HCT116 (cell line): ENCODE data around the gene EDEM3. TPM values are rescaled to one million over a fixed set of nuclear protein-coding genes. Genes with fewer than 3 reads are reported as not detected.

Source experiments
- ATAC-seq: fragments of 200-7000 bp; cut with Tn5 transposase; 2 replicates; pipeline ENCODE4 v1.9.1; 2020; ENCODE audit warnings: mild to moderate bottlenecking, moderate library complexity
- BruUV-seq: library from RNA; stranded (reverse); fragments of 400-500 nt; replicated peaks from 2 replicates; lab custom pipeline; 2021; lab: Mats Ljungman, UMichigan
- CTCF ChIA-PET: fragments of 300-600 bp; sonication (Branson Sonifier 250); formaldehyde crosslinking; loops from one replicate; lab custom pipeline; 2021; ENCODE audit warnings: antibody characterized with exemption; lab: Charles Lee
- POLR2A ChIA-PET: fragments of 300-600, 350-600 bp; sonication (Branson Sonifier 250); formaldehyde crosslinking; loops from one replicate; lab custom pipeline; 2021; ENCODE audit warnings: antibody characterized with exemption; lab: Charles Lee
- RAD21 ChIA-PET, 2 experiments: fragments of 300-600 bp; sonication (Branson Sonifier 250); formaldehyde crosslinking; loops; one replicate each; lab custom pipeline; 2023; ENCODE audit warnings: low total read pairs in 2 of 2; ENCODE audit not compliant: uncharacterized antibody in 2 of 2, unreplicated experiment in 2 of 2, low non-redundant PET in 1 of 2; lab: Charles Lee
- DNase-seq: peaks from one replicate; pipeline ENCODE4 v3.0.0-alpha.2; 2010; ENCODE audit warnings: low read depth, low spot score
- H2AFZ ChIP-seq: fragments of 200-600 bp; shearing (Covaris generic), sonication (generic); 2 replicates; pipeline ENCODE4 v1.6.1; 2017; ENCODE audit warnings: low read depth, mixed run types, mixed read lengths, antibody characterized with exemption, low read length; ENCODE audit not compliant: poor library complexity, severe bottlenecking
- H3K27ac ChIP-seq: 2 replicates; pipeline ENCODE4 v1.5.1; 2012; ENCODE audit warnings: low read depth, low read length
- H3K27me3 ChIP-seq: fragments of 200-600 bp; sonication (generic); 2 replicates; pipeline ENCODE4 v1.6.1; 2016; ENCODE audit warnings: mixed run types, low read length, mixed read lengths; ENCODE audit not compliant: insufficient read depth
- H3K36me3 ChIP-seq, 2 experiments: fragments of 200-500 bp in 1 of 2; fragments of 200-600 bp in 1 of 2; sonication (Bioruptor generic) in 1 of 2; sonication (generic) in 1 of 2; 2 replicates each; pipeline versions ENCODE4 v1.5.1 to v1.6.1; 2014 to 2016; ENCODE audit warnings: low read length in 2 of 2, inconsistent platforms in 1 of 2, mixed read lengths in 1 of 2, mixed run types in 1 of 2; ENCODE audit not compliant: insufficient read depth in 2 of 2, control insufficient read depth in 1 of 2
- H3K4me1 ChIP-seq, 2 experiments: fragments of 200-600 bp in 1 of 2; sonication (generic) in 1 of 2; 2 replicates each; pipeline versions ENCODE4 v1.5.1 to v1.6.1; 2012 to 2017; ENCODE audit warnings: low read length in 2 of 2, inconsistent platforms in 1 of 2, mild to moderate bottlenecking in 1 of 2, mixed read lengths in 1 of 2, mixed run types in 1 of 2, moderate library complexity in 1 of 2; ENCODE audit not compliant: insufficient read depth in 2 of 2, control insufficient read depth in 1 of 2
- H3K4me2 ChIP-seq: fragments of 200-600 bp; sonication (generic); 2 replicates; pipeline ENCODE4 v1.6.1; 2017; ENCODE audit warnings: mixed run types, low read length, mixed read lengths
- H3K4me3 ChIP-seq, 2 experiments: fragments of 200-600 bp in 1 of 2; sonication (generic) in 1 of 2; replicated peaks in 1 of 2; 2 replicates each; pipeline ENCODE4 v1.5.1; 2011 to 2016; ENCODE audit warnings: low read length in 2 of 2, control low read depth in 1 of 2, low read depth in 1 of 2, mild to moderate bottlenecking in 1 of 2, mixed read lengths in 1 of 2, mixed run types in 1 of 2
- H3K79me2 ChIP-seq: fragments of 200-600 bp; sonication (generic); 2 replicates; pipeline ENCODE4 v1.6.1; 2017; ENCODE audit warnings: mild to moderate bottlenecking, mixed run types, low read length, moderate library complexity, mixed read lengths; ENCODE audit not compliant: insufficient read depth
- H3K9ac ChIP-seq: fragments of 200-600 bp; sonication (generic); 2 replicates; pipeline ENCODE4 v1.6.1; 2016; ENCODE audit warnings: low read length, mixed read lengths
- H3K9me2 ChIP-seq: fragments of 200-600 bp; sonication (generic), shearing (Covaris generic); 2 replicates; pipeline ENCODE4 v1.6.1; 2017; ENCODE audit warnings: mixed run types, mild to moderate bottlenecking, moderate library complexity; ENCODE audit not compliant: insufficient read depth
- H3K9me3 ChIP-seq, 2 experiments: fragments of 200-500 bp in 1 of 2; fragments of 200-600 bp in 1 of 2; sonication (Bioruptor generic) in 1 of 2; sonication (generic) in 1 of 2; 2 replicates each; pipeline ENCODE4 v1.6.1; 2014 to 2017; ENCODE audit warnings: low read length in 2 of 2, mixed read lengths in 2 of 2, inconsistent platforms in 1 of 2, low read depth in 1 of 2, mild to moderate bottlenecking in 1 of 2, mixed run types in 1 of 2, moderate library complexity in 1 of 2; ENCODE audit not compliant: control insufficient read depth in 1 of 2, insufficient read depth in 1 of 2
- H4K20me1 ChIP-seq: fragments of 200-600 bp; sonication (generic), shearing (Covaris generic); 2 replicates; pipeline ENCODE4 v1.6.1; 2017; ENCODE audit warnings: mixed run types, mild to moderate bottlenecking, moderate library complexity; ENCODE audit not compliant: insufficient read depth
- CEBPB ChIP-seq: IDR thresholded peaks from 2 replicates; pipeline ENCODE4 v1.6.1; 2012; ENCODE audit warnings: low read depth
- CTCF ChIP-seq, 3 experiments: fragments of 200-600 bp in 1 of 3; sonication (generic) in 1 of 3; IDR thresholded peaks in 2 of 3; conservative IDR thresholded peaks in 1 of 3; 2 replicates each; pipeline ENCODE4 v1.5.1; 2012 to 2017; ENCODE audit warnings: low read depth in 2 of 3, low read length in 2 of 3, antibody characterized with exemption in 1 of 3, borderline replicate concordance in 1 of 3, control low read depth in 1 of 3, mild to moderate bottlenecking in 1 of 3, mixed read lengths in 1 of 3, mixed run types in 1 of 3, moderate library complexity in 1 of 3; ENCODE audit not compliant: insufficient read depth in 1 of 3
- EGR1 ChIP-seq: IDR thresholded peaks from 2 replicates; pipeline ENCODE4 v1.6.1; 2012; ENCODE audit warnings: low read depth
- FOSL1 ChIP-seq: IDR thresholded peaks from 2 replicates; pipeline ENCODE4 v1.6.1; 2012; ENCODE audit warnings: low read depth
- POLR2A ChIP-seq: IDR thresholded peaks from 2 replicates; pipeline ENCODE4 v1.7.0; 2011; ENCODE audit warnings: borderline replicate concordance; ENCODE audit not compliant: insufficient read depth, insufficient read length; ENCODE audit errors: extremely low read depth
- POLR2AphosphoS5 ChIP-seq: IDR thresholded peaks from 2 replicates; pipeline ENCODE4 v1.6.1; 2011; ENCODE audit warnings: mild to moderate bottlenecking, low read depth, low read length, moderate library complexity
- RAD21 ChIP-seq: IDR thresholded peaks from 2 replicates; pipeline ENCODE4 v1.6.1; 2012; ENCODE audit warnings: low read depth, mild to moderate bottlenecking
- SIN3A ChIP-seq: IDR thresholded peaks from 2 replicates; pipeline ENCODE4 v1.6.1; 2012; ENCODE audit warnings: low read depth
- SP1 ChIP-seq: IDR thresholded peaks from 2 replicates; pipeline ENCODE4 v1.6.1; 2012; ENCODE audit warnings: low read depth
- SRF ChIP-seq: IDR thresholded peaks from 2 replicates; pipeline ENCODE4 v1.6.1; 2012; ENCODE audit warnings: low read depth
- ZBTB33 ChIP-seq: IDR thresholded peaks from 2 replicates; pipeline ENCODE4 v1.6.1; 2011; ENCODE audit warnings: mild to moderate bottlenecking, low read length, moderate library complexity; ENCODE audit not compliant: insufficient replicate concordance; ENCODE audit errors: extremely low read depth
- intact Hi-C: fragments of 100-400 bp; cut with micrococcal nuclease; formaldehyde crosslinking; loops from 2 replicates; pipeline ENCODE4 v1.10.0; 2022
- total RNA-seq: library from RNA; stranded (reverse); gene quantifications from one replicate; pipeline ENCODE4 v1.2.1, GENCODE V29; 2021; ENCODE audit not compliant: unreplicated experiment
- TF ChIP-seq, protein P1 (sequence below): IDR thresholded peaks from 2 replicates; pipeline ENCODE4 v1.6.1; 2012; ENCODE audit warnings: low read depth

EDEM3 gene
- total RNA-seq, 1 experiment from 2014 or later = 14.9 TPM

DNA sequence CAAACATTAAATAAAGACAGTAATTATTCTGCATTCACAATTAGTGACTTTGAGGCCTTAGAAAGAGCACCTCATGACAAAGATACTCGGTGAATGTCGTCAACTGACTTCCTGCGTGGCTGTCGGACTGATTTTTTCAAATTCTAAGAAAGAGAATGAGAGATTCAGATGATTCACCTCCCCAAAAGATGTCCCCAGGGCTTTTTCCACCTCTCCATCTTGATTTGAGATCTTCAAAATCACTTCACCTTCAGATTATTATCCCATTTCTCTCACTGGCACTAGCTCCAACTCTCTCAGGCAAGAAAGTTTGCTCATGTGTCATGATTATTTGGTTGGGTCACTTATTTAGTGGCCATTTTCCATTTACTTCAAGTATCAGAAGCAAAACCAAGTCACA is 5.0 kb upstream of the EDEM3 start (continued):
- TF ChIP-seq CTCF (IDR thresholded peaks at IDR 0.05 in 2 of 3, conservative IDR thresholded peaks at IDR 0.05 in 1 of 3; ENCODE audit: borderline replicate concordance in 1 of 3, insufficient read depth in 1 of 3, low read depth in 2 of 3, low read length in 2 of 3) (no peak), POLR2AphosphoS5 (no peak)

- H4K20me1 ChIP-seq = no peaks in the 10 kb centered on the region
- peaks cover 0 to 7% of the 10 kb centered on the region in 2 experiments; a peak in 2 of 4 replicates for H3K4me1 ChIP-seq
- POLR2A ChIA-PET = no interaction called here
- H3K4me3 ChIP-seq = no peak overlapping the region
- no peak overlapping the region for H3K27ac ChIP-seq
- TF ChIP-seq, protein P1, sequence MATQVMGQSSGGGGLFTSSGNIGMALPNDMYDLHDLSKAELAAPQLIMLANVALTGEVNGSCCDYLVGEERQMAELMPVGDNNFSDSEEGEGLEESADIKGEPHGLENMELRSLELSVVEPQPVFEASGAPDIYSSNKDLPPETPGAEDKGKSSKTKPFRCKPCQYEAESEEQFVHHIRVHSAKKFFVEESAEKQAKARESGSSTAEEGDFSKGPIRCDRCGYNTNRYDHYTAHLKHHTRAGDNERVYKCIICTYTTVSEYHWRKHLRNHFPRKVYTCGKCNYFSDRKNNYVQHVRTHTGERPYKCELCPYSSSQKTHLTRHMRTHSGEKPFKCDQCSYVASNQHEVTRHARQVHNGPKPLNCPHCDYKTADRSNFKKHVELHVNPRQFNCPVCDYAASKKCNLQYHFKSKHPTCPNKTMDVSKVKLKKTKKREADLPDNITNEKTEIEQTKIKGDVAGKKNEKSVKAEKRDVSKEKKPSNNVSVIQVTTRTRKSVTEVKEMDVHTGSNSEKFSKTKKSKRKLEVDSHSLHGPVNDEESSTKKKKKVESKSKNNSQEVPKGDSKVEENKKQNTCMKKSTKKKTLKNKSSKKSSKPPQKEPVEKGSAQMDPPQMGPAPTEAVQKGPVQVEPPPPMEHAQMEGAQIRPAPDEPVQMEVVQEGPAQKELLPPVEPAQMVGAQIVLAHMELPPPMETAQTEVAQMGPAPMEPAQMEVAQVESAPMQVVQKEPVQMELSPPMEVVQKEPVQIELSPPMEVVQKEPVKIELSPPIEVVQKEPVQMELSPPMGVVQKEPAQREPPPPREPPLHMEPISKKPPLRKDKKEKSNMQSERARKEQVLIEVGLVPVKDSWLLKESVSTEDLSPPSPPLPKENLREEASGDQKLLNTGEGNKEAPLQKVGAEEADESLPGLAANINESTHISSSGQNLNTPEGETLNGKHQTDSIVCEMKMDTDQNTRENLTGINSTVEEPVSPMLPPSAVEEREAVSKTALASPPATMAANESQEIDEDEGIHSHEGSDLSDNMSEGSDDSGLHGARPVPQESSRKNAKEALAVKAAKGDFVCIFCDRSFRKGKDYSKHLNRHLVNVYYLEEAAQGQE = no peak
- TF ChIP-seq EGR1 (no peak), CTCF (IDR thresholded peaks at IDR 0.05 in 2 of 3, conservative IDR thresholded peaks at IDR 0.05 in 1 of 3; ENCODE audit: borderline replicate concordance in 1 of 3, insufficient read depth in 1 of 3, low read depth in 2 of 3, low read length in 2 of 3) (no peak), SP1 (no peak), SRF (no peak), ZBTB33 (no peak), CEBPB (no peak), POLR2A (no peak), SIN3A (no peak), RAD21 (no peak), FOSL1 (no peak)
- TF ChIP-seq, all 23 proteins: peak for 0
- Histone ChIP-seq H3K36me3 (no peaks in the 10 kb centered on the region), H3K9ac (no peak overlapping the region), H3K27me3 (no peaks in the 10 kb centered on the region), H3K4me2 (no peak overlapping the region), H3K79me2 (peaks cover 2% of the 10 kb centered on the region; the same call in 1 of the 2 replicates), H3K9me2 (no peaks in the 10 kb centered on the region), H2AFZ (no peak overlapping the region), H3K9me3 (no peaks in the 10 kb centered on the region)
- BruUV-seq = no TSS peak
- DNase-seq = no peak
- intact Hi-C loops = no loop called here
- ChIA-PET CTCF (no interaction called here), RAD21 (no interaction called here)
- no peak for ATAC-seq
Observed at GRCh38 chr1:184759112-184759511, 4.5 kb upstream of the EDEM3 start.
